ENCODE data around the gene RAD51. TPM values are rescaled to one million over a fixed set of nuclear protein-coding genes. Genes with fewer than 3 reads are reported as not detected.

The RAD51 gene
- total RNA-seq, 3 donors from 2014 or later, result 2.9 to 13.1 (median 8.3) TPM

- Histone ChIP-seq H3K4me3 (no peak overlapping the region), H3K36me3 (ENCODE audit: low read depth) (no peaks in the 10 kb centered on the region), H3K4me1 (ENCODE audit: low read depth) (peaks cover 7% of the 10 kb centered on the region), H3K9me3 (no peaks in the 10 kb centered on the region)
- no peak for TF ChIP-seq CTCF (IDR thresholded peaks at IDR 0.05)
- DNase-seq (no peak), ATAC-seq (no peak)
- intact Hi-C loops (cut with DNase I, micrococcal nuclease), result no loop called here
Measured at GRCh38 chr15:40743485-40743901, 48.5 kb downstream of the RAD51 start.

GRCh38 chr15:40743921-40744814 is 49.2 kb downstream of the RAD51 start:
- intact Hi-C loops (cut with DNase I, micrococcal nuclease), result no loop called here
- peak; percentile 66 for ATAC-seq
- Histone ChIP-seq H3K4me1 (ENCODE audit: low read depth) (peaks cover 7% of the 10 kb centered on the region), H3K4me3 (no peak overlapping the region), H3K36me3 (ENCODE audit: low read depth) (no peaks in the 10 kb centered on the region), H3K9me3 (no peaks in the 10 kb centered on the region)
- TF ChIP-seq CTCF (IDR thresholded peaks at IDR 0.05), result no peak
- DNase-seq, result peak in 1 of 3 donors; percentile 43

GRCh38 chr15:40744815-40745152 is 49.8 kb downstream of the RAD51 start:
- intact Hi-C loops (cut with DNase I, micrococcal nuclease), result no loop called here
- no peaks in the 10 kb centered on the region for H3K36me3 ChIP-seq (ENCODE audit: low read depth)
- peaks cover 7% of the 10 kb centered on the region for H3K4me1 ChIP-seq (ENCODE audit: low read depth)
- H3K4me3 ChIP-seq, result no peak overlapping the region
- DNase-seq (no peak), ATAC-seq (no peak)
- no peaks in the 10 kb centered on the region for H3K9me3 ChIP-seq
- no peak for TF ChIP-seq CTCF (IDR thresholded peaks at IDR 0.05)

- no peaks in the 10 kb centered on the region for H3K9me3 ChIP-seq
- H3K36me3 ChIP-seq (ENCODE audit: low read depth), result no peaks in the 10 kb centered on the region
- H3K4me3 ChIP-seq, result no peak overlapping the region
- H3K4me1 ChIP-seq (ENCODE audit: low read depth), result peaks cover 7% of the 10 kb centered on the region
- intact Hi-C loops (cut with DNase I, micrococcal nuclease), result no loop called here
- TF ChIP-seq CTCF (IDR thresholded peaks at IDR 0.05), result no peak
- DNase-seq, result no peak
- ATAC-seq, result no peak
Measured at GRCh38 chr15:40746916-40747418, 52.0 kb downstream of the RAD51 start.

- Histone ChIP-seq H3K4me3 (no peak overlapping the region), H3K4me1 (ENCODE audit: low read depth) (peaks cover 10% of the 10 kb centered on the region), H3K36me3 (ENCODE audit: low read depth) (no peaks in the 10 kb centered on the region), H3K9me3 (no peaks in the 10 kb centered on the region)
- intact Hi-C loops (cut with DNase I, micrococcal nuclease), result no loop called here
- DNase-seq (no peak), ATAC-seq (peak; percentile 40)
- no peak for TF ChIP-seq CTCF (IDR thresholded peaks at IDR 0.05)
Measured at GRCh38 chr15:40747685-40748631, 53.0 kb downstream of the RAD51 start.

Data from mucosa of descending colon (tissue), 3 donors.